ENCODE measurements around the gene CACNG6. TPM values are rescaled to one million over a fixed set of nuclear protein-coding genes. Genes with fewer than 3 reads are reported as not detected.

Gene CACNG6
- total RNA-seq, 1 experiment from 2014 or later: not detected

- H3K4me3 ChIP-seq (ENCODE audit: low read length): no peak overlapping the region
- ChIA-PET CTCF (interaction anchor here (0.6 kb wide), 1 partner anchor 155 kb away, joined by 4 read pairs; the partner anchor contains the start of gene RPS9), POLR2A (ENCODE audit: unreplicated experiment) (no interaction called here)
- no peak overlapping the region for H2AFZ ChIP-seq (ENCODE audit: low read length)
- H3K36me3 ChIP-seq (ENCODE audit: low read depth, low read length): no peaks in the 10 kb centered on the region
- peaks cover 65% of the 10 kb centered on the region for H3K27me3 ChIP-seq (ENCODE audit: low read length)
- H3K27ac ChIP-seq (ENCODE audit: low read length): no peak overlapping the region
- H4K20me1 ChIP-seq (ENCODE audit: low read length): no peaks in the 10 kb centered on the region
- no TSS peak for BruUV-seq (replicated peaks)
- no peaks in the 10 kb centered on the region for H3K9me2 ChIP-seq (replicated peaks; ENCODE audit: low read length)
- no peak for ATAC-seq
- no peaks in the 10 kb centered on the region for H3K4me1 ChIP-seq (ENCODE audit: insufficient read depth, low read length)
- intact Hi-C loops (cut with micrococcal nuclease): no loop called here
- H3K4me2 ChIP-seq (ENCODE audit: low read length): no peak overlapping the region
- no peaks in the 10 kb centered on the region for H3K9me3 ChIP-seq (ENCODE audit: low read length)
- H3K9ac ChIP-seq (ENCODE audit: low read length): no peak overlapping the region
- H3F3A ChIP-seq (ENCODE audit: low read length, unreplicated experiment): no peaks in the 10 kb centered on the region
- H3K79me2 ChIP-seq (ENCODE audit: low read length): no peaks in the 10 kb centered on the region
- TF ChIP-seq CTCF (conservative IDR thresholded peaks at IDR 0.05; ENCODE audit: low read depth, low read length) (no peak), EZH2phosphoT487 (IDR thresholded peaks at IDR 0.05; ENCODE audit: borderline replicate concordance, low read length) (no peak), EZH2 (IDR thresholded peaks at IDR 0.05; ENCODE audit: low read length, unreplicated experiment) (no peak)
- DNase-seq: no peak
Measured at GRCh38 chr19:54045771-54046170, 54.3 kb downstream of the CACNG6 start.

GRCh38 chr19:54047616-54048015 is 56.2 kb downstream of the CACNG6 start:
- H3F3A ChIP-seq (ENCODE audit: low read length, unreplicated experiment): no peaks in the 10 kb centered on the region
- no TSS peak for BruUV-seq (replicated peaks)
- ATAC-seq (no peak), DNase-seq (no peak)
- H3K4me1 ChIP-seq (ENCODE audit: insufficient read depth, low read length): no peaks in the 10 kb centered on the region
- no peaks in the 10 kb centered on the region for H3K9me2 ChIP-seq (replicated peaks; ENCODE audit: low read length)
- ChIA-PET POLR2A (ENCODE audit: unreplicated experiment) (no interaction called here), CTCF (no interaction called here)
- H3K79me2 ChIP-seq (ENCODE audit: low read length): no peaks in the 10 kb centered on the region
- no peak overlapping the region for H3K9ac ChIP-seq (ENCODE audit: low read length)
- no peak overlapping the region for H3K27ac ChIP-seq (ENCODE audit: low read length)
- H3K27me3 ChIP-seq (ENCODE audit: low read length): peaks cover 65% of the 10 kb centered on the region
- H3K36me3 ChIP-seq (ENCODE audit: low read depth, low read length): no peaks in the 10 kb centered on the region
- no peaks in the 10 kb centered on the region for H3K9me3 ChIP-seq (ENCODE audit: low read length)
- TF ChIP-seq EZH2 (IDR thresholded peaks at IDR 0.05; ENCODE audit: low read length, unreplicated experiment): no peak
- intact Hi-C loops (cut with micrococcal nuclease): no loop called here
- no peaks in the 10 kb centered on the region for H4K20me1 ChIP-seq (ENCODE audit: low read length)
- no peak overlapping the region for H3K4me2 ChIP-seq (ENCODE audit: low read length)
- H2AFZ ChIP-seq (ENCODE audit: low read length): no peak overlapping the region
- H3K4me3 ChIP-seq (ENCODE audit: low read length): no peak overlapping the region

Other genes with a start within 250 kb of the CACNG6 start
- gene NLRP12, start 167.3 kb upstream of the CACNG6 start, total RNA-seq (2014; rRNA removed): 0.12 TPM in 1 of 2 replicates, not detected in the other
- gene MYADM, start 123.8 kb upstream of the CACNG6 start, total RNA-seq (2014; rRNA removed): 58.9 and 63.5 TPM in 2 replicates
- gene PRKCG, start 109.4 kb upstream of the CACNG6 start, total RNA-seq (2014; rRNA removed): 1.5 TPM in 1 of 2 replicates, not detected in the other
- not detected in 2 replicates for gene CACNG7, start 82.4 kb upstream of the CACNG6 start, total RNA-seq (2014; rRNA removed)
- 0.15 and 0.23 TPM in 2 replicates for gene CACNG8, start 28.7 kb upstream of the CACNG6 start, total RNA-seq (2014; rRNA removed)
- not detected in 2 replicates for gene VSTM1, start 72.3 kb downstream of the CACNG6 start, total RNA-seq (2014; rRNA removed)
- not detected in 2 replicates for gene TARM1, start 89.7 kb downstream of the CACNG6 start, total RNA-seq (2014; rRNA removed)
- 0.46 TPM in 1 of 2 replicates, not detected in the other for gene OSCAR, start 109.2 kb downstream of the CACNG6 start, total RNA-seq (2014; rRNA removed)
- 91.6 and 138 TPM in 2 replicates for gene NDUFA3, start 111.2 kb downstream of the CACNG6 start, total RNA-seq (2014; rRNA removed)
- gene TFPT, start 124.0 kb downstream of the CACNG6 start, total RNA-seq (2014; rRNA removed): 55.4 and 74.2 TPM in 2 replicates
- 170 and 196 TPM in 2 replicates for gene PRPF31, start 124.1 kb downstream of the CACNG6 start, total RNA-seq (2014; rRNA removed)
- gene CNOT3, start 146.1 kb downstream of the CACNG6 start, total RNA-seq (2014; rRNA removed): 41.1 and 60.2 TPM in 2 replicates
- gene LENG1, start 168.1 kb downstream of the CACNG6 start, total RNA-seq (2014; rRNA removed): 13.6 and 18.8 TPM in 2 replicates
- gene TMC4, start 181.5 kb downstream of the CACNG6 start, total RNA-seq (2014; rRNA removed): 11.2 and 13.4 TPM in 2 replicates
- 231 and 261 TPM in 2 replicates for gene MBOAT7, start 197.9 kb downstream of the CACNG6 start, total RNA-seq (2014; rRNA removed)
- 122 and 173 TPM in 2 replicates for gene TSEN34, start 199.7 kb downstream of the CACNG6 start, total RNA-seq (2014; rRNA removed)
- 3,477 and 3,621 TPM in 2 replicates for gene RPS9, start 209.2 kb downstream of the CACNG6 start, total RNA-seq (2014; rRNA removed)
- not detected in 2 replicates for gene LILRB3, start 231.4 kb downstream of the CACNG6 start, total RNA-seq (2014; rRNA removed)